DMS53 treated with DMSO at 0.1 percent for 48 hours (cell line): ENCODE measurements around the gene TBC1D1.

Source experiments
- DNase-seq: peaks from one replicate; lab custom pipeline; 2025; ENCODE audit not compliant: unreplicated experiment; lab: John Stamatoyannopoulos, UW

TBC1D1 gene

DNA sequence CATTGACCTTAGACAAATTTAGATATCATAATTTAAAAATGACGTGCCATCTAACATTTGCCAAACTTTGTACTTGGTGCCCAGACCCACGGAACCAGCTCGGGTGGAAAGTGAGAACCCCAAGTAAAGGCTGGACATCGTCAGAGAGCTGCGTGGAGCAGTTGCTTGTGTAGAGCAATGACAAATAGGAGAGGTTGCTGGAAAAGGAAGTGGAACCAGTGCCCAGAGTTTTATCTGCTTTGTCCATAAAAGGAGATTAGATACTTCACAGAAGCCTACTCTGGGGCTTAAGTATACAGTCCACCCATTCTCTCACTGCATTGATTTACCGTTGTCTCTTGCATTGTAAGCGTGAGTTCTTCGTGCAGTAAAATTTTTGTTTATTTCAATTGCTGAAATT lies 5.4 kb upstream of the TBC1D1 start:
- no peak for DNase-seq

DNA sequence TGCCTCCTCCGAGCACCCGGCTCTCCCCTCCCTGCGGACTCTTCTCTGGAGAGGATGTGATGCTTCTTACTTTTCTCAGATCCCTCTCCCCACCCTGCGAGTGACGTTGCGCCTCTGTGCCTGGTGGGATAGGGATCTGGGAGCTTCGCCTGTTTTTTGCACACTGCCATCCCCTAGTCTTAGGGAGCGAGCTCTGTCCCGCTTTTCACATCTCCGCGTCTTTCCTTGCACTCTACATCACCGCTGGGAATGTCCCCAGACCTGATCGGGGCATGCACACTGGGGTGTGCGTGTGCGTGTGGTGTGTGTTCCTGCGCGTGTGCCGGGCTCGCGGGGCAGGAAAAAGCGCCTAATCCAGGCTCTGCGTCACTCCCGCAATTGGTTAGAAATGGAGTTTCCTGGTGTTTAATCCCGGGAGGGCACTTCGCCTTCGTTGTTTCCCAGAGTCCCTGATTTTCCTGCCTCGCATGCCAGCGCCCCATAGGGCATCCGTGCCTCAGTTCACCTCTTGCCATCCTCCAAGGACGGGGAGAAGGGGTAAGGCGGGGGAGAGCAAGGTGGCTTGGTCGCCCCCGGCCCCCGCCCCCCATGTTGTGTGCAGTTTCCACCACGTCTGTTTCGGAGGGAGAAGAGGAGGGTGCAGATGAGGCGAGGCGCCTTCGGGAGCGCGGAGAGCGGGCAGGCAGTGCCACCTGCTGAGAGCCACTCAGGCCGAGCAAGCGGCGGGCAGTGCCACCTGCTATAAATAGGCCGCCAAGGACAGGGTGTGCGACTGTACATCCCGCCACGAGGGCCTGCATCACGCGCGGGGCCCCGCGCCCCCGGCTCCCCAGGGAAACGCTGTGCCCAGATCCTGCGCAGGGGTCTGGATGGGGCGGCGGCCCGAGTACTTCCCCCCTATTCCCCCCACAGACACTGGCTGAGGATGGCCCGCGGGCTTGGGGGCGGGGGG lies 759 bp upstream of the TBC1D1 start:
- peak; percentile 69 for DNase-seq

DNA sequence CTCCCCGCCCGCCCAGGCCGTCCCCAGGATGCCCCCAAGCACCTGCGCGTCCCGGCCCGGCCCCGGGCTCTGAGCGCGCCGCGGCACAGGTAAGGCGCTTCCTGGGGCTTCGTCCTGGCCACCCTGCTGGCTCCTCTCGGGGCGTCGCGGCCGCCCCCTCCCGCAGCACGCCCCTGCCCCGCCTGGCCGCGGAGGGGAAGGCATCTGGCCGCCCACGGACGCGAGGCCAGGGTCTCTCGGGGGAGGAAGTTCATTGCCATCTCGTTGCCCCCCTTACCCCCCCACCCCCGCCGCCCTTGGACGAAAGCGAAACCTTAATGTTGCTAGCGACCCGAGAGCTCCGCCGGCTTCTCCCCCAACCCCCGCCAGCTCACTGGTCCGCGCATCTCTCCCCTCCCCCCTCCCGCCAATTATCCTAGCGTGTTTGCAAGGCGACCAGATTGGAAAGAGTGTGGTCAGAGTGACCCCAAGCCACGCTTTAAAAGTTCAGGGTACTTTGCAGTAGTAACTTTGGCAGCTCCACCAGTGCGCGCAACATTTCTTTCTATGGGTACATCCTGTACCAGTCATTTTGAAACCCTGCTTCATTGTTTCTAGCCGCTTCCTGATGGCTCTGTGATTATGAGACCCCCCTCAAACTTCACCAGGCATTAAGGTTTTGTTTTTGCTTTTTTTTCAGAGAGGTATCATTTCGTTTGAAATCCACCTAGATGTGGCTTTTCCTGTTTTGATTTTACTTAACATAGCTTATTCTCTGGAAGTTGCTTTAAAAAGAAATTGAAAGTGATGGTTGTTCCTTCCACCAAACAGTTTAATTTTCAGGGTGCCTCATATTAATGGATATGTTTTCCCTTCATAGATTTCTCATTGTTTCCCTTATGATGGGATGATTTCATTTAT lies 626 bp downstream of the TBC1D1 start:
- peak; percentile 47 for DNase-seq

DNA sequence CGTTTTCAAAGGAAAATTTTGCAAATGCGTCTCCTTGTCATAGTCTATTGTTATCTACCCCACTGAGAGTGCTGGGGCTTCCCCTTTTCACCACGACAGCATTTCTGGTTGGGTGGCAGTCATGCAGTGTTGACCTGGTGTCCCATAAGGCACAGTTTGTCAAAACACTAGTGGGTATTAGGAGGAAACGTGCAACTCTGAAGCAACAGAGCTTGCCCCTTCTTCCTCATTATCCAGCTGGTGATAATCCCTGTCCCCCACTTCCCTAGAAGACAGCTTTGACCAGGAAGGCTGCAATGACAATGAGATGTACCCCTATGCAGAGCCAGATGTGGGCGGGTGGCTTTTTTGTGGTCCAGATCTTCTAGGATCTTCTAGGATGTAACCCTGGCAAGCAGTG lies 1.8 kb downstream of the TBC1D1 start:
- DNase-seq, result no peak

DNA sequence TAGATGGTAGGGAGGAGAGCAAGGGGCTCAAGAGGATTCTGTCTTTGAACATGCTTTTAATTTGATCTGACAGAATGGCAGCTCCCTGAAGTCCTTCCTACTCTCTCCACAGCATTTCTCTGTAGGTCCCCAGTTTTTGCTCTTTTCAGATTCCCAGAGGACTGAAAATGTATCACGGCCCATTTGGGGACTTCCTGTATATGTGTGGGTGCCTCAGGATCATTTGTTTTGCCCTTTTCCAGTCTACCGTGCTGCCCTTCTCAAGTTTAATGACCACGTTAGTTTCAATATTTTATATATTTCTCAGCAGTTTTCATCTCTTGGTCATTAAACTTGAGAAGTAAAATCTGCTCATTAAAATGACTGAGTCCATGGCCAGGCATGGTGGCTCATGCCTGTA lies 2.3 kb downstream of the TBC1D1 start:
- no peak for DNase-seq

DNA sequence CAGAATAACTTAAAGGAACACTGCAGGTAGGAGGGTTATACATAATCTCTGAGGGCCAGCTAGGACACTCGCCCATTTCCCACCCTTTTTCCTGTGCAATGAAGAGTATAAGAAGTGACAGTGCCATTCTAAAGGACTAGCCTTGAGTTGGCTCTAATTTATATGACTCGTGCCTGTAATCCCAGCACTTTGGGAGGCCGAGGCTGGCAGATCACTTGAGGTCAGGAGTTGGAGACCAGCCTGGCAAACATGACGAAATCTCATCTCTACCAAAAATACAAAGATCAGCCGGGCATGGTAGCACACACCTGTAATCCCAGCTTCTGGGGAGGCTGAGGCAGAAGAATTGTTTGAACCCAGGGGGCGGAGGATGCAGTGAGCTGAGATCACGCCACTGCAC lies 4.4 kb downstream of the TBC1D1 start:
- no peak for DNase-seq

DNA sequence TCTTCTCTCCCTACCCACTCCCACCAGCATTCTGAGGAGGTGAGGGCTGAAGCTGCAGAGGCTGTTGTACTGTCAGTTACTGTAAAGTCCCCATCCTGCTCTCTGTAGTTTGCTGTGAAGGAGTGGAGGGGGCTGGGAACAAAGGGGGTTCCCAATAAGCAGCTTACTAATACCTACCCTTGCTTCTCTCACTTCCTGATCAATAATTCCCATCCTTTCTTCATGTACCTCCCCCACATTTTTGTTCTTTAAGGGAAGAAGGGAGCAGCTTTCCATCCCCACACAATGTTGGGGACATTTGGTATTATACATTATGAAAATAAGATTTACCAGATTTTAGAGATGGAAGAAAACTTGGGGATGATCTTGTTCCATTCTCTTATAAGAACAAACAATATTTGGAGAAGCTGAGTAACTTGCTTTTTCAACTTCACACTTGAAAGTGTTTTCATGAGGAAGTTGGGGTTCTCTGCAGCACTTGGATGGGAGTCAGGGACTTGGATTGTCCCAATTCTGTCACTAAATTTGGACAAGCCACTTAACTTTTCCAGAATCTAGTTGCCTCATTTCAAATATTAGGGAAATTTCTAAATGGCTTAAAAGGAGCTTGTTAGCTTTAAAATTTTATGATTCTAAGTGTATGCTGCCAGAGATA lies 5.4 kb downstream of the TBC1D1 start:
- DNase-seq, result no peak

DNA sequence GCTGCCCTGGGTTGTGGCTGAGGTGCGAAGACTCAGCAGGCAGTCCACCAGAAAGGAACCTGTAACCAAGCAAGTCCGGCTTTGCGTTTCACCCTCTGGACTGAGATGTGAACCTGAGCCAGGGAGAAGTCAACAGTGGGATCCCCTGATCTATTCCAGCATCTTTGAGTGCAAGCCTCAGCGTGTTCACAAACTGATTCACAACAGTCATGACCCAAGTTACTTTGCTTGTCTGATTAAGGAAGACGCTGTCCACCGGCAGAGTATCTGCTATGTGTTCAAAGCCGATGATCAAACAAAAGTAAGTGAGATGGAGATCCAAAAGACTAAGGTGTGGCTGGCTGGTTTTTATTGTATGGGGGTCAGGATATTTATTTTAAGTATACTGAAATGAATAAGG lies 11.3 kb downstream of the TBC1D1 start:
- DNase-seq, result no peak

DNA sequence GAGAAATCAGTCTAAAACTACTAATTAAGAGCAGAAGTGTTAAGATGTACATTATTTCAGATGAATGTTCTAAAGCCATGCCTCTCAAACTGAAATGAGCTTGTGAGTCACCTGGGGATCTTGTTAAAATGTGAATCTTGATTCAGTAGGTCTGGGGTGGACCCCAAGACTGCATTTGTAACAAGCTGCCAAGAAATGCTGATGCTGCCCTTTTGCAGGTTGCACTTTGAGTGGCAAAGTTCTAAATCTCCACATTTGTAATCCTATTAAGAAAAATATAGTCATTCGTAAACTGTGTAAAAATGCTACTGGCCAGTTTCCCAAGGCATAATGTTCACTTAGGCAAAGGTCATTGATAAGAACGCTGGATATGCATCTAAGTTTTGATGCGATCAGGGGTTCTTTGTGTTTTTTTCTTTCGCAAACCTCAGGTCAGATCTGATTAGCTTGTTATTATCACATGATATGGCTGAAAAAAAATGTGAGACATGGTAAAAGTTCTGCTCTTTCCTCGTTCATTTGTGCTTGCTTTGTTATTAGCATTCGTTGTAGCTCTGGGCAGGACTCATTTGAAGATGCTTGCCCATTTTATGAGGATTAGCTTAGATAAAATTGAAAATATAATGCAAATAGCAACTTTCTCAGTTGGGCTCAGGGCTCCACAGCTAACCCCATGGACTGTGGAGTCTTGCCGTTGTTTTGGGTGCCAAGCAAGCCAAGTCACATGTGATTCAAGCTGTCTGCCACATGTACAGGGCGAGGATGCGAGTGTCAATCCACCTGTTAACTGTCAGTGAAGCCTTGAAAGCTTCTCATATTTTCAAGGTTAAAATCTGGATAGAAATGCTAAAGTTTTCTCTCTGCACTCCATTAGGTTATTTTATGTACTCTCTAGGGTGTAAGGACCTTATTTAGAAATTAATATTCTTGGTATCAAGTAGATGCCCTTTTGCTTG lies 12.1 kb downstream of the TBC1D1 start:
- no peak for DNase-seq

DNA sequence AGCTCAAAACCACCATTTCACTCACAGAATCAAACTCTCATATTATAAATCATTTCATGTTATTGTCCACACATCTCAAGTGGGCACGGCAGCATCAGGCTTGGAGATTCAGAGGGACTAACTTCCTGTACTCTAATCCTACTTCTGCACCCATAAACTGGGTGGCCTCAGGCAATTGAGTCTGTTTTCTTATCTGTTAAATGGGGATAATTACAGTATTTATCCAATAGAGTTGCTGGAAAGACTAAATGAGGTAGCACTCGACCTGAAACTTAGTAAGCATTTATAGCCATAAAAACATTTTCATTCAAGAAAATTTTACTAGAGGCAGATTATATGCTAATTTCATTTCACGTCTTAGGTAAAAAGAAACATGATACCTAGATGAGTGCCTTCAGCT lies 13.0 kb downstream of the TBC1D1 start:
- no peak for DNase-seq

DNA sequence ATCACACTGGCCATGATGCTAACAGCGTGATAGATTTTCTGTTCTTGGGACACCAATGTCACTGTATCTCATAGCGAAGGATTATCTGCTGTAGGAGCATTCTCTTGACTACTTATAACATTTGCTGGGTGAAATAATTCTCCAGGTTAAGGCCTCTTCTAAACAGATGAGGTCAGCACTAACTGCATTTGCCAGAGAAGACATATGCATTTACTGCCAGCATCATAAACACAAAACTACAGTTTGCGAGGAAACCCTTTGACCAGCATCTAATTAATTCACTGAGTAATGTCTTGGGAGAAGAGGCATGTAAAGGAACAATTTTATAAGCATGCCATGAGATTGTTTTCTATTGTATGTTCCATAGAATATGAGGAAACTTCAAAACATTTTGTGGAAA lies 13.9 kb downstream of the TBC1D1 start:
- no peak for DNase-seq

DNA sequence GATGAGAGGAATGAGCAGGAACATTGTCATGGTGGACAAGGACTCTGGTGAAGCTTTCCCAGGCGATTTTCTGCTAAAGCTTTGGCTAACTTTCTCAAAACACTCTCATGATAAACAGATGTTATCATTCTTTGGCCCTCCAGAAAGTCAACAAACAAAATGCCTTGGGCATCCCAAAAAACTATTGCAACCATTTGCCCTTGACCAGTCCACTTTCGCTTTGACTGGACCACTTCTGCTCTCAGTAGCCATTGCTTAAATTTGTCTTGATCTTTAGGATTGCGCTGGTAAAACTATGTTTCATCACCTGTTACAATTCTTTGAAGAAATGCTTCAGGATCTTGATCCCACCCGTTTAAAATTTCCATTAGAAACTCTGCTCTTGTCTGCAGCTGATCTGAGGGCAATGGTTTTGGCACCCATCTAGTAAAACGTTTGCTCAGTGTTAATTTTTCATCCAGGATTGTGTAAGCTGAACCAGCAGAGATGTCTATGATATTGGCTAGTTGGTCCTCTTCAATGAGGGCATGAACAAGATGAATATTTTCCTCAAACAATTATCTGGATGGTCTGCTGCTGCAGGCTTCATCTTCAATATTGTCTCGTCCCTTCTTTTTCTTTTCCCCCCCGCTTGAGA lies 14.8 kb downstream of the TBC1D1 start:
- no peak for DNase-seq

DNA sequence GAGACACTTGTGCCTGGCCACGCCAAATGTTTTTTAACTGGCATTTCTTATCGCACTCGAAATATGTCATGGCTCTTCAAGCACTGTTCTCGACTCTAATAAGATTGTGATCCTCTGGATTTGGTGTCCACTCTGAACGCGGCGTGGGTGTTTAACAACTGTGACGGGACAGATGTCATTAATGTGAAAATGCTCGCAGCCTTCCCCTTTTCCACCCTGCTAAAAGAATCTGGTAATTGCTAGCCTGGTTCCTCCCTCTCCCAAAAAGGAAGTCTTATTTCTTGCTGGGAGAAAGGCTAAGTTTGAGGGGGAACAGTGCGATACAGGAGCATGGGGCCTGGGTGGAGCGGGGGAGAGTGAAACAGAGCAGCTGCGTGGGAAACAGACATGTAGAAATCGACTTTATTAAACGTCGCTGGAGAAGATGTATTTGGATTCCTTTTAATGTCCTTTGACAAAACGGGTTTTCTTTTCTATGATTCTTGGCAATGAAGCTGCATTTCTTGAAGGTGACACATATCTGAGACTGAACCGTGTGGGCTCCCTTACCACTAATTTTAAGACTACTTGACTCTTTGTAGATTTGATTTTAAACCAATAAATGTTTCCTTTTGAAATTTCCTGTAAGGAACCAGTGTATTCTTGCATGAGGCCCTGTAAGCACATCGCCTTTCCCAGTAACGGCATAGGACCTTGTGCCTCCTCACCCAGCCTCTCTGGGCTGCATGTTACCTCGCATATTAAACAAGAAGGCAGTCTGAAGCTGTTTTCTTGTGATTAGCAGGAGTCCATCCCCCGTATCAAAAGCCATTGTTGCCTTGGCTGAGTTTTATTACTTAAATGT lies 17.8 kb downstream of the TBC1D1 start:
- DNase-seq, result no peak

DNA sequence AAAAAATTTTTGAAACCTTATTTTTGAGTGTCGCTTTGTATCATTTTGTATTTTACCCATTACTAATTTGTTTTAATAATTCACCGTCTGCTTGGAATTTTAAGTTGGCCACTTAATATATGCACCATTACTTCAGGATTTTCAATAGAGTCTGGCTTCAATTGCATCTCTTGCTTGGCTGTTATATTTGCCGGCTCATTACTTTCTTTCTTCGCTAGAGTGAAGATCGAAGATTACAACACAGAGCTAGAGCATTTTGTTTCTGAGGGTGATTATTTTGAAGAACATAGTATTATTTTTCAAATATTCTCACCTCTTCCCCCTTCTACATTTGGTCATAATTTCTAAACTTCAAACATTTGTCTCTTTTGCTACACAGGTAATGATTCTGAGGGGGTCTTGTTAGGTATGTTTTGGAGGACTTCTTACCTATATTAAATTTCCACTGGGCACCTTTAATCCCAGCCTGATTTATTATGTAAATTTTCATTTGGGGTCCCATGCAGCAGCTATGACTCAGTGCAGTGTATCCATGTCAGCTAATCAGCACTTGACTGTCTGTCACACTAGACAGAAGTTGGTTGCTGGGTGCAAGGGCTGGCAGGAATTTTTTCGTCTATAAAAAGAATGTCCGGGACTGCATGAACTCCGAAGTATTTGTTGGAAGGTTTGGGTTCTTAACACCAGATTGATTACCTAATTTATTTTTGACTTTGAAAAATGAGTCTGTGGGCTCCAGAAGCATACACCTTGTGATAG lies 18.6 kb downstream of the TBC1D1 start:
- no peak for DNase-seq

DNA sequence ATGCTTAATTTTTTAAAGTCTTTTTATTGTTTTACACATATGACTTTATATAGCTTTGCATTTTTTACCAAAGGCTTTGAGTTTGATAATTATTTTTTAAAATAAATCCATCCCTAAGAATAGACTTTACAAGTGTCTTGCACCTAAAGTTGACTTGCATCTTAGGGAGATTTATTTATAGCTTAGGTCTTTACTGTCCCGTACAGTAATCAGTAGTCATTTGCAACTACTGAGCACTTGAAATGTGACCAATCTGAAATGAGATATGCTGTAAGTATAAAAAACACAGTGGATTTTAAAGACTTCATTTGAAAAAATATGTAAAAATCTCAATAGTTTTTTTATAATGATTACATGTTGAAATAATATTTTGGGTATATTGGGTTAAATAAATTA lies 19.2 kb downstream of the TBC1D1 start:
- no peak for DNase-seq

DNA sequence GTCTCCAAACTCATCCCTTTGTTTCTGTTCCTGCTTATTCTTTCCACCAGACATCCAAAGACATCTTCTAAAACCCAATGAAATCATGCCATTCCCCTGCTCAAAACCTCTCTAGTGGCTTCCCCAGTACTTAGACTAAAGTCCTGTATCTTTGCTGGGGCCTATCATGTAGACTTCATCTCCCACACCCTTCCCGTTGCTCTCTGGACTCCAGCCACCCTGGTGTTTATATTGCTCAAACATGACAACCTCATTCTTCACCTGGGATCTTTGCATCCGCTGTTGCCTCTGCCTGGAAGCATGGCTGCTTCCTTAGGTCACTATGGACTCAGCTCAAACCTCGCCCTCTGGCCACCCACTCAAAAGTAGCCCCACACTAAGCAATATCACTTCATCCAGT lies 23.7 kb downstream of the TBC1D1 start:
- DNase-seq, result no peak

DNA sequence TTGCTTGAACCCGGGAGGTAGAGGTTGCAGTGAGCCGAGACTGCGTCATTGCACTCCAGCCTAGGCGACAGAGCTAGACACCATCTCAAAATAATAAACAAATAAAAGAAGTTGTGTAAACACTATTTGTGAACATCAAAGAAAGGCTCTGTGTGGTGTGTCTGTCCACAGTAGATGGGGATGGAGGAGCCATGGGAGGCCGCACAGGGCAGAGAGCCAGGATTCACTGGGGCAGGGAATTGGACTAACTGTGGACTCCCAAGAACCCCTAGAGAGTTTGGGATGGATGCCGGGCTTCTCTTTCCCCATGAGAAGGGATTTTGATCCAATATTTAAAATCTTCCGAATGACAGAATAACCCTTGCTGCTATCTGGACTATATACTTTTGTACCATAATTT lies 26.5 kb downstream of the TBC1D1 start:
- DNase-seq, result peak; percentile 58

DNA sequence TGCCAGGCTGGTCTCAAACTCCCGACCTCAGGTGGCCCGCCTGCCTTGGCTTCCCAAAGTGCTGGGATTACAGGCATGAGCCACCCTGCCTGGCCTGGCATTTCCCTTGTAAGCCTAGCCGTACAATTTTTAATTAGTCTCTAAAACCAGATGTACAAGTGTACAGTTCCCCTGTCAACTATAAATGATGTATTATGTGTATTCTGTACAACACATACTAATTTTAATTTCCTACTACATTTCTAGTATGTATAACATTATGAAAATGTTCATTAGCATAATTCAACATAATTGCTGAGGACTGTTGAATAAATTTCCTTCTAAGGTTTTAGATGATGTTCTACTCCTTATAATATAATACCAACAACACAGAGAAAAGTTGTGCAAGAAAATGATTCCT lies 27.8 kb downstream of the TBC1D1 start:
- no peak for DNase-seq
